HepG2 (cell line): ENCODE measurements around the gene C1orf159. TPM values are rescaled to one million over a fixed set of nuclear protein-coding genes. Genes with fewer than 3 reads are reported as not detected.

Source experiments
- ATAC-seq: fragments of 200-7000 bp; cut with Tn5 transposase; 3 replicates; pipeline ENCODE4 v1.9.1; 2020; ENCODE audit warnings: mild to moderate bottlenecking, moderate library complexity
- BruUV-seq: library from RNA; stranded (reverse); fragments of 400-500 nt; replicated peaks from 2 replicates; lab custom pipeline; 2021; lab: Mats Ljungman, UMichigan
- CTCF ChIA-PET: fragments of 300-600 bp; formaldehyde crosslinking; extraction: SDS; loops from one replicate; lab custom pipeline; 2021; ENCODE audit warnings: low total read pairs, inconsistent platforms, low intra/inter-chr PET ratio; lab: Yijun Ruan, JAX
- POLR2A ChIA-PET: fragments of 350-600 bp; sonication (Branson Sonifier 250); formaldehyde crosslinking; loops from one replicate; lab custom pipeline; 2020; ENCODE audit warnings: antibody characterized with exemption, inconsistent platforms; lab: Yijun Ruan, JAX
- DNase-seq: peaks from one replicate; pipeline ENCODE4 v3.0.0-alpha.2; 2015; ENCODE audit warnings: low spot score
- FAIRE-seq: peaks from 3 replicates; lab custom pipeline; 2011; peaks lifted over from hg19 to GRCh38; lab: Jason Lieb, UNC
- H2AFZ ChIP-seq: one replicate; pipeline ENCODE4 v1.6.1; 2011; ENCODE audit warnings: low read length, inconsistent platforms
- H3K27ac ChIP-seq: fragments of 300-600 bp; 3 replicates; pipeline ENCODE4 v1.8.0; 2011; ENCODE audit warnings: mixed run types, mild to moderate bottlenecking, mixed read lengths, low read length, inconsistent platforms; ENCODE audit not compliant: insufficient read depth; ENCODE audit errors: extremely low read length
- H3K27me3 ChIP-seq, 2 experiments: fragments of 200-600 bp in 1 of 2; 2 replicates in 1 of 2; 3 replicates in 1 of 2; pipeline versions ENCODE4 v1.6.0 to v1.8.0; 2011; ENCODE audit warnings: low read length in 2 of 2, mild to moderate bottlenecking in 2 of 2, moderate library complexity in 2 of 2, inconsistent platforms in 1 of 2; ENCODE audit not compliant: insufficient read depth in 2 of 2, control insufficient read depth in 1 of 2
- H3K36me3 ChIP-seq, 2 experiments: fragments of 200-600 bp in 1 of 2; replicated peaks in 1 of 2; 2 replicates in 1 of 2; 3 replicates in 1 of 2; pipeline versions ENCODE4 v1.5.1 to v1.8.0; 2011; ENCODE audit warnings: low read length in 2 of 2, inconsistent platforms in 1 of 2; ENCODE audit not compliant: insufficient read depth in 2 of 2, control insufficient read depth in 1 of 2
- H3K4me1 ChIP-seq: 2 replicates; pipeline ENCODE4 v1.5.1; 2012; ENCODE audit warnings: low read length, inconsistent platforms; ENCODE audit not compliant: insufficient read depth
- H3K4me2 ChIP-seq: 2 replicates; pipeline ENCODE4 v1.6.0; 2011; ENCODE audit warnings: low read depth, low read length, inconsistent platforms
- H3K4me3 ChIP-seq, 3 experiments: fragments of 200-600 bp in 1 of 3; sonication (generic), shearing (Covaris generic) in 1 of 3; replicated peaks in 1 of 3; 2 replicates each; pipeline ENCODE4 v1.5.1; 2011 to 2016; ENCODE audit warnings: low read length in 3 of 3, inconsistent platforms in 2 of 3, low read depth in 2 of 3, mild to moderate bottlenecking in 2 of 3, control low read depth in 1 of 3, mixed read lengths in 1 of 3; ENCODE audit not compliant: insufficient read depth in 1 of 3
- H3K79me2 ChIP-seq: one replicate; pipeline ENCODE4 v1.6.1; 2011; ENCODE audit warnings: low read length, inconsistent platforms; ENCODE audit not compliant: insufficient read depth
- H3K9ac ChIP-seq: 2 replicates; pipeline ENCODE4 v1.6.0; 2011; ENCODE audit warnings: mild to moderate bottlenecking, low read depth, low read length, inconsistent platforms; ENCODE audit not compliant: insufficient read depth
- H3K9me3 ChIP-seq: 2 replicates; pipeline ENCODE4 v1.5.1; 2012; ENCODE audit warnings: mild to moderate bottlenecking, low read length
- H4K20me1 ChIP-seq: 2 replicates; pipeline ENCODE4 v1.6.0; 2011; ENCODE audit warnings: inconsistent platforms, mild to moderate bottlenecking, low read length, moderate library complexity; ENCODE audit not compliant: insufficient read depth
- DMTF1 ChIP-seq: sonication (generic); formaldehyde crosslinking; IDR thresholded peaks from 2 replicates; pipeline ENCODE4 v1.4.0; 2020; ENCODE audit warnings: mild to moderate bottlenecking, missing genetic modification reagents
- MEIS2 ChIP-seq: sonication (generic); formaldehyde crosslinking; IDR thresholded peaks from 2 replicates; pipeline ENCODE4 v1.9.0; 2021; ENCODE audit warnings: mild to moderate bottlenecking, missing genetic modification reagents
- NFATC3 ChIP-seq: sonication (generic); formaldehyde crosslinking; IDR thresholded peaks from 2 replicates; pipeline ENCODE4 v1.5.1; 2020; ENCODE audit warnings: mild to moderate bottlenecking, missing genetic modification reagents
- RBFOX2 ChIP-seq: fragments of 200-400 bp; formaldehyde crosslinking; IDR thresholded peaks from 2 replicates; pipeline ENCODE4 v1.6.1; 2017; ENCODE audit warnings: low read depth, mild to moderate bottlenecking, low read length
- SOX5 ChIP-seq: IDR thresholded peaks from 2 replicates; pipeline ENCODE4 v1.6.1; 2016; ENCODE audit warnings: borderline replicate concordance
- SPEN ChIP-seq: sonication (generic); formaldehyde crosslinking; IDR thresholded peaks from 2 replicates; pipeline ENCODE4 v1.5.1; 2020; ENCODE audit warnings: low read depth, mild to moderate bottlenecking, missing genetic modification reagents
- SRSF1 ChIP-seq: fragments of 200-400 bp; formaldehyde crosslinking; optimal IDR thresholded peaks from 2 replicates; pipeline ENCODE3; 2017; ENCODE audit warnings: mild to moderate bottlenecking, low read depth, low read length, moderate library complexity
- TBX2 ChIP-seq: sonication (generic); formaldehyde crosslinking; IDR thresholded peaks from 2 replicates; pipeline ENCODE4 v1.5.0; 2020; ENCODE audit warnings: missing genetic modification reagents, mild to moderate bottlenecking, borderline replicate concordance
- ZNF260 ChIP-seq: sonication (generic); formaldehyde crosslinking; IDR thresholded peaks from 2 replicates; pipeline ENCODE4 v1.4.0; 2020; ENCODE audit warnings: missing genetic modification reagents, low read depth, mild to moderate bottlenecking, borderline replicate concordance
- ZNF607 ChIP-seq: sonication (generic); formaldehyde crosslinking; IDR thresholded peaks from 2 replicates; pipeline ENCODE4 v1.5.1; 2020; ENCODE audit warnings: missing genetic modification reagents, mild to moderate bottlenecking, borderline replicate concordance
- ZNF672 ChIP-seq: sonication (generic); formaldehyde crosslinking; IDR thresholded peaks from 2 replicates; pipeline ENCODE4 v1.8.1; 2022; ENCODE audit warnings: missing genetic modification reagents
- ZNF740 ChIP-seq: sonication (generic); formaldehyde crosslinking; IDR thresholded peaks from 2 replicates; pipeline ENCODE4 v1.4.0; 2020; ENCODE audit warnings: missing genetic modification reagents
- WGBS: methylation state at CpG from one replicate; pipeline ENCODE4 v1.1.6; 2017; ENCODE audit warnings: low lambda C conversion rate; 5-methylcytosine and 5-hydroxymethylcytosine counted together
- in situ Hi-C: cut with HindIII; loops from 2 replicates; pipeline ENCODE4 v1.10.0; 2017; ENCODE audit warnings: low pct_unique_long_range_greater_than_20kb; ENCODE audit not compliant: extremely low pct_ligation_motif_present
- intact Hi-C: fragments of 100-400 bp; cut with micrococcal nuclease; formaldehyde crosslinking; loops from one replicate; pipeline ENCODE4 v1.10.0; 2022; ENCODE audit not compliant: unreplicated experiment
- polyA plus RNA-seq, 8 experiments: library from polyadenylated mRNA; depleted of rRNA in 3 of 8; stranded (reverse) in 7 of 8; unstranded in 1 of 8; fragments of >200 nt; fragmentation: Illumina TruSeq in 4 of 8; extraction: Trizol in 4 of 8; gene quantifications; 2 replicates each; pipeline versions ENCODE4 v1.2.1 to v1.2.3, GENCODE V29; 2011 to 2016; ENCODE audit warnings: low read depth in 4 of 8, missing spikeins in 1 of 8, mixed read lengths in 1 of 8; ENCODE audit not compliant: insufficient read depth in 1 of 8
- total RNA-seq, 5 experiments: library from RNA; depleted of rRNA; stranded (reverse); fragments of >200 nt; fragmentation: Illumina TruSeq; extraction: Trizol; gene quantifications; 2 replicates each; pipeline ENCODE4 v1.2.3, GENCODE V29; 2016; ENCODE audit warnings: low read depth in 1 of 5
- TF ChIP-seq, protein P1 (sequence below): sonication (generic); formaldehyde crosslinking; IDR thresholded peaks from 2 replicates; pipeline ENCODE4 v1.8.0; 2022; ENCODE audit warnings: mild to moderate bottlenecking, missing genetic modification reagents

The C1orf159 gene
- total and polyA plus RNA-seq, 2 of the 13 experiments (the other 11 are each of a cell fraction or from before 2014, with no cell fraction given) = 3.8 to 6.7 TPM

- ChIA-PET POLR2A (no interaction called here), CTCF (no interaction called here)
- in situ Hi-C loops = no loop called here
- no peak overlapping the region for H3K4me2 ChIP-seq
- H2AFZ ChIP-seq = no peak overlapping the region
- no peak for TF ChIP-seq SRSF1
- TF ChIP-seq ZNF607 (CRISPR knock-in tag) = no peak
- TF ChIP-seq RBFOX2 = peak; percentile 24; the same call in 1 of the 2 replicates
- TF ChIP-seq DMTF1 (CRISPR knock-in tag) = no peak
- TF ChIP-seq ZNF740 (CRISPR knock-in tag) = no peak
- no peak for DNase-seq
- no peak overlapping the region for H3K4me3 ChIP-seq
- H3K36me3 ChIP-seq = peaks cover 39 to 61% of the 10 kb centered on the region in 2 experiments; a peak in 4 of 5 replicates
- no peak overlapping the region for H3K27ac ChIP-seq
- FAIRE-seq = no peak
- peaks cover under 1% of the 10 kb centered on the region; the same call in 1 of the 2 replicates for H3K4me1 ChIP-seq
- WGBS = 100% methylated on average over 11 of the region's 33 CpGs
- no peaks in the 10 kb centered on the region for H3K27me3 ChIP-seq
- no peaks in the 10 kb centered on the region for H3K9me3 ChIP-seq
- H3K79me2 ChIP-seq = peaks cover 3% of the 10 kb centered on the region
- no peak overlapping the region for H3K9ac ChIP-seq
- ATAC-seq = no peak
- no TSS peak for BruUV-seq
- H4K20me1 ChIP-seq = no peaks in the 10 kb centered on the region
- intact Hi-C loops = no loop called here
These were observed 72.0 kb downstream of the C1orf159 start for GRCh38 chr1:1043921-1044320.

DNA sequence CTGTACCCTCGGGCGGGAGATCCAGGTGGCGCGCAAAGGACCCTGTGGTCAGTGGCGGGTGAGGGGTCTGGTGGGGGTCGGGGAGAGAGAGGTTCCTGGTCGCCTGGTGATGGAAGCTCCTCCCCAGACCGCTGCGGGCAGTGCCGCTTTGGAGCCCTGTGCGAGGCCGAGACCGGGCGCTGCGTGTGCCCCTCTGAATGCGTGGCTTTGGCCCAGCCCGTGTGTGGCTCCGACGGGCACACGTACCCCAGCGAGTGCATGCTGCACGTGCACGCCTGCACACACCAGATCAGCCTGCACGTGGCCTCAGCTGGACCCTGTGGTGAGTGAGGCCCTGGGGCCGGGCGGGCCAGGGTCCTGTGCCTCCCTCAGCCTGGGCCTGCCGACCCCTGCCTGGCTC lies 72.5 kb downstream of the C1orf159 start:
- BruUV-seq = no TSS peak
- Histone ChIP-seq H3K4me1 (peaks cover 6% of the 10 kb centered on the region), H4K20me1 (peaks cover 5% of the 10 kb centered on the region; the same call in 1 of the 2 replicates), H3K79me2 (peaks cover 8% of the 10 kb centered on the region), H2AFZ (no peak overlapping the region), H3K4me2 (no peak overlapping the region), H3K9me3 (no peaks in the 10 kb centered on the region), H3K27ac (no peak overlapping the region), H3K27me3 (no peaks in the 10 kb centered on the region), H3K36me3 (peaks cover 40 to 66% of the 10 kb centered on the region in 2 experiments; a peak in 4 of 5 replicates), H3K4me3 (no peak overlapping the region), H3K9ac (no peak overlapping the region)
- POLR2A ChIA-PET = no interaction called here
- in situ Hi-C loops = no loop called here
- no peak for ATAC-seq
- no CpG with 5 or more reads among the region's 27 CpGs for whole genome bisulfite sequencing
- CTCF ChIA-PET = no interaction called here
- DNase-seq = no peak
- intact Hi-C loops = no loop called here
- no peak for FAIRE-seq
- TF ChIP-seq, protein P1, sequence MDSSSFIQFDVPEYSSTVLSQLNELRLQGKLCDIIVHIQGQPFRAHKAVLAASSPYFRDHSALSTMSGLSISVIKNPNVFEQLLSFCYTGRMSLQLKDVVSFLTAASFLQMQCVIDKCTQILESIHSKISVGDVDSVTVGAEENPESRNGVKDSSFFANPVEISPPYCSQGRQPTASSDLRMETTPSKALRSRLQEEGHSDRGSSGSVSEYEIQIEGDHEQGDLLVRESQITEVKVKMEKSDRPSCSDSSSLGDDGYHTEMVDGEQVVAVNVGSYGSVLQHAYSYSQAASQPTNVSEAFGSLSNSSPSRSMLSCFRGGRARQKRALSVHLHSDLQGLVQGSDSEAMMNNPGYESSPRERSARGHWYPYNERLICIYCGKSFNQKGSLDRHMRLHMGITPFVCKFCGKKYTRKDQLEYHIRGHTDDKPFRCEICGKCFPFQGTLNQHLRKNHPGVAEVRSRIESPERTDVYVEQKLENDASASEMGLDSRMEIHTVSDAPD (CRISPR knock-in tag) = no peak
- TF ChIP-seq NFATC3 (no peak), SOX5 (CRISPR knock-in tag) (no peak), SPEN (CRISPR knock-in tag) (no peak), MEIS2 (no peak), ZNF672 (CRISPR knock-in tag) (no peak), ZNF740 (CRISPR knock-in tag) (no peak), ZNF260 (CRISPR knock-in tag) (no peak), TBX2 (no peak)
